IMR-90 (cell line): ENCODE results near the gene SERPINA4. TPM values are rescaled to one million over a fixed set of nuclear protein-coding genes. Genes with fewer than 3 reads are reported as not detected.

Experiments
- ATAC-seq: fragments of 200-7000 bp; cut with Tn5 transposase; 2 replicates; pipeline ENCODE4 v1.9.1; 2020; ENCODE audit warnings: low read depth, mild to moderate bottlenecking, moderate library complexity
- BruUV-seq: library from RNA; stranded (reverse); fragments of 400-500 nt; replicated peaks from 2 replicates; lab custom pipeline; 2021; lab: Mats Ljungman, UMichigan
- CTCF ChIA-PET: fragments of 300-600 bp; formaldehyde crosslinking; extraction: SDS; loops from one replicate; lab custom pipeline; 2021; ENCODE audit warnings: antibody characterized with exemption; lab: Yijun Ruan, JAX
- POLR2A ChIA-PET: fragments of 300-600 bp; sonication (Branson Sonifier 250); formaldehyde crosslinking; loops from one replicate; lab custom pipeline; 2022; ENCODE audit warnings: antibody characterized with exemption; ENCODE audit not compliant: unreplicated experiment; lab: Charles Lee
- DNase-seq: peaks from one replicate; pipeline ENCODE4 v3.0.0; 2013
- H2AFZ ChIP-seq: replicated peaks from 2 replicates; pipeline ENCODE3; 2013; ENCODE audit warnings: low read length, mild to moderate bottlenecking; ENCODE audit not compliant: poor library complexity
- H2AK5ac ChIP-seq: 2 replicates; pipeline ENCODE4 v1.6.1; 2013; ENCODE audit warnings: low read depth, low read length, inconsistent platforms
- H2AK9ac ChIP-seq: replicated peaks from 2 replicates; pipeline ENCODE3; 2013; ENCODE audit warnings: mild to moderate bottlenecking, low read depth, low read length, moderate library complexity; ENCODE audit not compliant: poor library complexity
- H2BK120ac ChIP-seq: 2 replicates; pipeline ENCODE4 v1.6.1; 2013; ENCODE audit warnings: low read depth, low read length, inconsistent platforms
- H2BK15ac ChIP-seq: 3 replicates; pipeline ENCODE4 v1.6.1; 2013; ENCODE audit warnings: low read depth, low read length, inconsistent platforms
- H2BK20ac ChIP-seq: 2 replicates; pipeline ENCODE4 v1.6.1; 2013; ENCODE audit warnings: low read depth, mild to moderate bottlenecking, inconsistent platforms, low read length, moderate library complexity
- H2BK5ac ChIP-seq: 2 replicates; pipeline ENCODE4 v1.6.1; 2013; ENCODE audit warnings: mild to moderate bottlenecking, low read depth, low read length, inconsistent platforms; ENCODE audit not compliant: poor library complexity, severe bottlenecking
- H3K14ac ChIP-seq: replicated peaks from 2 replicates; pipeline ENCODE4 v1.6.1; 2013; ENCODE audit warnings: low read depth, low read length, inconsistent platforms
- H3K18ac ChIP-seq: 2 replicates; pipeline ENCODE4 v1.6.1; 2013; ENCODE audit warnings: low read depth, low read length, control low read depth
- H3K23ac ChIP-seq: 2 replicates; pipeline ENCODE4 v1.6.1; 2013; ENCODE audit warnings: low read depth, low read length, inconsistent platforms
- H3K27ac ChIP-seq: 2 replicates; pipeline ENCODE4 v1.5.1; 2013; ENCODE audit warnings: mild to moderate bottlenecking, control low read depth, low read length; ENCODE audit not compliant: insufficient read depth
- H3K27me3 ChIP-seq: 2 replicates; pipeline ENCODE4 v1.6.1; 2013; ENCODE audit warnings: low read length; ENCODE audit not compliant: control insufficient read depth, insufficient read depth
- H3K36me3 ChIP-seq: 2 replicates; pipeline ENCODE4 v1.6.1; 2013; ENCODE audit warnings: low read length, mixed read lengths; ENCODE audit not compliant: control insufficient read depth, insufficient read depth
- H3K4ac ChIP-seq: 2 replicates; pipeline ENCODE4 v1.6.1; 2013; ENCODE audit warnings: low read depth, low read length, inconsistent platforms
- H3K4me1 ChIP-seq: 2 replicates; pipeline ENCODE4 v1.6.1; 2013; ENCODE audit warnings: low read length, mixed read lengths; ENCODE audit not compliant: control insufficient read depth, insufficient read depth
- H3K4me2 ChIP-seq: 2 replicates; pipeline ENCODE4 v1.6.1; 2013; ENCODE audit warnings: low read depth, mild to moderate bottlenecking, control low read depth, low read length, moderate library complexity
- H3K4me3 ChIP-seq: 2 replicates; pipeline ENCODE4 v1.5.1; 2013; ENCODE audit warnings: low read depth, mild to moderate bottlenecking, control low read depth, low read length, moderate library complexity; ENCODE audit not compliant: insufficient read depth
- H3K56ac ChIP-seq: 2 replicates; pipeline ENCODE4 v1.6.1; 2013; ENCODE audit warnings: low read length, inconsistent platforms; ENCODE audit not compliant: insufficient read depth; ENCODE audit errors: extremely low read depth
- H3K79me1 ChIP-seq, 2 experiments: 2 replicates each; pipeline ENCODE4 v1.6.1; 2013; ENCODE audit warnings: low read length in 2 of 2, inconsistent platforms in 1 of 2, low read depth in 1 of 2
- H3K9ac ChIP-seq: 2 replicates; pipeline ENCODE4 v1.6.1; 2013; ENCODE audit warnings: low read depth, low read length, control low read depth
- H3K9me1 ChIP-seq: 2 replicates; pipeline ENCODE4 v1.6.1; 2013; ENCODE audit warnings: low read length, inconsistent platforms; ENCODE audit not compliant: insufficient read depth
- H3K9me3 ChIP-seq: 2 replicates; pipeline ENCODE4 v1.6.1; 2013; ENCODE audit warnings: low read length; ENCODE audit not compliant: control insufficient read depth, insufficient read depth
- H4K20me1 ChIP-seq: 2 replicates; pipeline ENCODE4 v1.6.1; 2013; ENCODE audit warnings: low read length, inconsistent platforms; ENCODE audit not compliant: insufficient read depth
- H4K5ac ChIP-seq: 2 replicates; pipeline ENCODE4 v1.6.1; 2013; ENCODE audit warnings: mild to moderate bottlenecking, low read depth, low read length, control low read depth
- H4K8ac ChIP-seq, 2 experiments: 2 replicates each; pipeline ENCODE4 v1.6.1; 2013; ENCODE audit warnings: low read depth in 2 of 2, low read length in 2 of 2, control low read depth in 1 of 2, inconsistent platforms in 1 of 2
- H4K91ac ChIP-seq: 2 replicates; pipeline ENCODE4 v1.6.1; 2013; ENCODE audit warnings: low read depth, low read length, inconsistent platforms; ENCODE audit not compliant: insufficient read depth
- WGBS, 2 experiments: methylation state at CpG; one replicate each; pipeline versions ENCODE4 v1.1.5 to v1.1.7; 2013; ENCODE audit warnings: missing lambda C conversion rate in 2 of 2; ENCODE audit not compliant: insufficient read length in 1 of 2; ENCODE audit errors: extremely low coverage in 2 of 2; 5-methylcytosine and 5-hydroxymethylcytosine counted together
- dilution Hi-C: fragments of 300-500 bp; cut with HindIII; formaldehyde crosslinking; loops from one replicate; pipeline ENCODE4 v1.14.3; 2018; ENCODE audit warnings: low sequenced_read_pairs; ENCODE audit not compliant: unreplicated experiment
- in situ Hi-C: fragments of 300-500 bp; cut with MboI; formaldehyde crosslinking; loops from 3 replicates; pipeline ENCODE4 v1.14.3; 2019; ENCODE audit warnings: low sequenced_read_pairs, inconsistent platforms, mixed read lengths
- intact Hi-C: fragments of 100-400 bp; cut with micrococcal nuclease; formaldehyde crosslinking; loops from 2 replicates; pipeline ENCODE4 v1.10.0; 2022
- polyA plus RNA-seq, 3 experiments: library from polyadenylated mRNA; depleted of rRNA; stranded (reverse); fragments of >200 nt; gene quantifications; 2 replicates each; pipeline ENCODE4 v1.2.3, GENCODE V29; 2012; ENCODE audit warnings: low replicate concordance in 1 of 3
- total RNA-seq: library from RNA; depleted of rRNA; stranded (reverse); fragments of >200 nt; gene quantifications from 2 replicates; pipeline ENCODE4 v1.2.3, GENCODE V29; 2012
- TF ChIP-seq, protein P1 (sequence below): fragments of 150-350 bp; IDR thresholded peaks from 2 replicates; pipeline ENCODE4 v1.6.1; 2016; ENCODE audit warnings: low read depth, mild to moderate bottlenecking, low read length, moderate library complexity, borderline replicate concordance

SERPINA4 gene
- total and polyA plus RNA-seq, 2 of the 4 experiments (the other 2 are of a cell fraction): not detected

DNA sequence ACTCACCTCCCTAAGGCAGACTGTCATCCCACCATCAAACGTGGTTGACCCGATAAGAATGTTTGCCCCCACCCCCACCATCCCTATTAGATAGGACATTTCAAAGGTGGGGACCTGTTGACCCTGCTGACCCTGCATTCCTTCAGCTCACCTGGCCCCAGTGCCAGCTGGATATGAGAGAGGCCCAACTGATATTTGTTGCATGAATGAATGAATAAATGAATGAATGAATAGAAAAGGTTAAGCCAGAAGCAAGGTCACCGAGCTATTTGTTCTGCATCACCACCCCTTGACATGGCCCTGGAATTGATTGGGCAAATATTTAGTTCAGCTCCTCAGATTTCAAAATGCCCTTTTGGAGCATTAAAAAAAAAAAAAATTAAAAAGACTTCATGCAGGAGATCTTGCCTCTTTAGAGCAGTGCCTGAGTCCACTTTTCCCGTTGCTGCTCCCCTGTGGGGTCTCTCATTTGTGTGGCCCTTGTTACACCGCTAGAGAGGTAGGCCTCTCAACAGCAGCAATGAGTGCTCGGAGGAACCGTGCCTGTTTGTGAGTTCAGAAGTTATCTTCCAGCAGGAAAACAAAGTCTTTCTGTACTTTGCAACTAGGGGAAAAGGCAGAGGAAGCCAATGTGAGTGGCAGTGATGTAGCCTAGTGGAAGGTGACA is 11.5 kb downstream of the SERPINA4 start:
- no peak overlapping the region for H2BK5ac ChIP-seq
- H3K4me2 ChIP-seq: no peak overlapping the region
- intact Hi-C loops: no loop called here
- H3K9ac ChIP-seq: no peak overlapping the region
- no peak overlapping the region for H3K4me3 ChIP-seq
- POLR2A ChIA-PET: interaction anchor here (0.6 kb wide), 1 partner anchor 160 kb away, joined by 3 read pairs; no protein-coding TSS in a partner anchor
- no peaks in the 10 kb centered on the region; the same call in 1 of the 2 replicates for H3K27me3 ChIP-seq
- no peak overlapping the region for H4K91ac ChIP-seq
- no peak overlapping the region for H2BK20ac ChIP-seq
- TF ChIP-seq, protein P1, sequence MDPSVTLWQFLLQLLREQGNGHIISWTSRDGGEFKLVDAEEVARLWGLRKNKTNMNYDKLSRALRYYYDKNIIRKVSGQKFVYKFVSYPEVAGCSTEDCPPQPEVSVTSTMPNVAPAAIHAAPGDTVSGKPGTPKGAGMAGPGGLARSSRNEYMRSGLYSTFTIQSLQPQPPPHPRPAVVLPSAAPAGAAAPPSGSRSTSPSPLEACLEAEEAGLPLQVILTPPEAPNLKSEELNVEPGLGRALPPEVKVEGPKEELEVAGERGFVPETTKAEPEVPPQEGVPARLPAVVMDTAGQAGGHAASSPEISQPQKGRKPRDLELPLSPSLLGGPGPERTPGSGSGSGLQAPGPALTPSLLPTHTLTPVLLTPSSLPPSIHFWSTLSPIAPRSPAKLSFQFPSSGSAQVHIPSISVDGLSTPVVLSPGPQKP: no peak
- no peak overlapping the region for H2BK120ac ChIP-seq
- H4K20me1 ChIP-seq: no peaks in the 10 kb centered on the region
- H3K9me3 ChIP-seq: no peaks in the 10 kb centered on the region; the same call in 1 of the 2 replicates
- ATAC-seq (no peak), DNase-seq (no peak)
- H4K8ac ChIP-seq: no peak overlapping the region
- dilution Hi-C loops: no loop called here
- no peaks in the 10 kb centered on the region for H3K36me3 ChIP-seq
- no peak overlapping the region for H3K4ac ChIP-seq
- H2BK15ac ChIP-seq: no peak overlapping the region
- in situ Hi-C loops: no loop called here
- no peak overlapping the region for H3K18ac ChIP-seq
- H2AK5ac ChIP-seq: no peak overlapping the region
- no peak overlapping the region for H2AK9ac ChIP-seq
- no peaks in the 10 kb centered on the region for H3K4me1 ChIP-seq
- no peaks in the 10 kb centered on the region for H3K9me1 ChIP-seq
- H3K79me1 ChIP-seq: no peaks in the 10 kb centered on the region
- H2AFZ ChIP-seq: no peak overlapping the region
- 63% methylated on average over 2 of the region's 7 CpGs; no CpG with 5 or more reads in 1 of the 2 experiments for WGBS, 2 experiments
- no peak overlapping the region for H3K23ac ChIP-seq
- H4K5ac ChIP-seq: no peak overlapping the region
- BruUV-seq: no TSS peak
- H3K56ac ChIP-seq: no peak overlapping the region
- H3K27ac ChIP-seq: no peak overlapping the region
- no peak overlapping the region for H3K14ac ChIP-seq
- CTCF ChIA-PET: no interaction called here
